GM18858 (cell line): Measurements from ENCODE around the gene SLC24A3.

Source experiments
- ATAC-seq: cut with Tn5 transposase; IDR thresholded peaks from one replicate; pipeline ENCODE4 v1.9.1; 2021; ENCODE audit not compliant: unreplicated experiment

SLC24A3 gene

GRCh38 chr20:19301142-19301541, 88.7 kb downstream of the SLC24A3 start:
- ATAC-seq = no peak

GRCh38 chr20:19301843-19302242, 89.4 kb downstream of the SLC24A3 start:
- no peak for ATAC-seq

GRCh38 chr20:19302714-19303113, 90.3 kb downstream of the SLC24A3 start:
- ATAC-seq = no peak

GRCh38 chr20:19304389-19304788, 91.9 kb downstream of the SLC24A3 start:
- no peak for ATAC-seq

- ATAC-seq = no peak
These were observed 92.5 kb downstream of the SLC24A3 start for GRCh38 chr20:19304886-19305415.

GRCh38 chr20:19308146-19308545, 95.7 kb downstream of the SLC24A3 start:
- no peak for ATAC-seq

- no peak for ATAC-seq
These were observed 98.1 kb downstream of the SLC24A3 start for GRCh38 chr20:19310541-19310940.

GRCh38 chr20:19313342-19314069, 101.1 kb downstream of the SLC24A3 start:
- no peak for ATAC-seq

- no peak for ATAC-seq
These were observed 102.2 kb downstream of the SLC24A3 start for GRCh38 chr20:19314621-19315020.

GRCh38 chr20:19317237-19318069, 105.0 kb downstream of the SLC24A3 start:
- no peak for ATAC-seq

GRCh38 chr20:19318610-19319009, 106.2 kb downstream of the SLC24A3 start:
- no peak for ATAC-seq

GRCh38 chr20:19320005-19320404, 107.6 kb downstream of the SLC24A3 start:
- ATAC-seq = no peak

- no peak for ATAC-seq
These were observed 108.7 kb downstream of the SLC24A3 start for GRCh38 chr20:19321176-19321575.

GRCh38 chr20:19322061-19322985, 109.9 kb downstream of the SLC24A3 start:
- no peak for ATAC-seq

GRCh38 chr20:19327401-19327800, 115.0 kb downstream of the SLC24A3 start:
- no peak for ATAC-seq

- ATAC-seq = no peak
These were observed 116.2 kb downstream of the SLC24A3 start for GRCh38 chr20:19328676-19329075.

- no peak for ATAC-seq
These were observed 117.6 kb downstream of the SLC24A3 start for GRCh38 chr20:19330038-19330437.

GRCh38 chr20:19330731-19331130, 118.3 kb downstream of the SLC24A3 start:
- no peak for ATAC-seq

GRCh38 chr20:19333563-19333962, 121.1 kb downstream of the SLC24A3 start:
- no peak for ATAC-seq

- ATAC-seq = no peak
These were observed 122.9 kb downstream of the SLC24A3 start for GRCh38 chr20:19335341-19335740.

- ATAC-seq = no peak
These were observed 123.5 kb downstream of the SLC24A3 start for GRCh38 chr20:19335916-19336315.
